Ovary (tissue), 9 donors: ENCODE measurements around the gene RUNX2. TPM values are rescaled to one million over a fixed set of nuclear protein-coding genes. Genes with fewer than 3 reads are reported as not detected.

Experiments
- DNase-seq, 5 donors: peaks; one replicate each; pipeline ENCODE4 v3.0.0-alpha.2; 2019 to 2020
- H3K27ac ChIP-seq, 2 donors: fragments of 200-600 bp; one replicate each; pipeline versions ENCODE4 v1.5.1 to v1.8.0; 2019 to 2022
- H3K27me3 ChIP-seq: fragments of 200-600 bp; one replicate; pipeline ENCODE4 v1.8.0; 2022
- H3K36me3 ChIP-seq: fragments of 200-600 bp; sonication (generic); one replicate; pipeline ENCODE4 v1.5.1; 2019
- H3K4me1 ChIP-seq: one replicate; pipeline ENCODE4 v1.8.1; 2013; ENCODE audit warnings: mild to moderate bottlenecking, moderate library complexity; ENCODE audit not compliant: insufficient read depth
- H3K4me3 ChIP-seq: fragments of 200-600 bp; sonication (generic); one replicate; pipeline ENCODE4 v1.5.1; 2017
- H3K9me3 ChIP-seq, 2 donors: fragments of 200-600 bp in 1 of 2; sonication (generic) in 1 of 2; one replicate each; pipeline versions ENCODE4 v1.5.1 to v1.8.1; 2013 to 2019; ENCODE audit warnings: mild to moderate bottlenecking in 1 of 2, moderate library complexity in 1 of 2
- EP300 ChIP-seq: sonication (generic); formaldehyde crosslinking; IDR thresholded peaks from one replicate; pipeline ENCODE4 v1.6.1; 2017; ENCODE audit warnings: antibody characterized with exemption
- POLR2A ChIP-seq: fragments of 450-650 bp; IDR thresholded peaks from one replicate; pipeline ENCODE4 v1.6.1; 2017; ENCODE audit warnings: antibody characterized with exemption, mild to moderate bottlenecking, moderate library complexity
- WGBS, 3 donors: extraction: QIAGEN DNeasy Blood & Tissue Kit in 1 of 3; methylation state at CpG; one replicate each; pipeline versions ENCODE4 v1.1.5 to v1.1.7; 2013 to 2017; 5-methylcytosine and 5-hydroxymethylcytosine counted together
- intact Hi-C, 4 donors: fragments of 100-400 bp; cut with DNase I; formaldehyde crosslinking; loops; one replicate each; pipeline versions ENCODE4 v1.11.0 to v1.15.1; 2022 to 2023
- polyA plus RNA-seq, 2 donors: library from polyadenylated mRNA; stranded (reverse); fragments of 200-250 nt in 1 of 2; fragments of 350-450 nt in 1 of 2; fragmentation: Illumina TruSeq in 1 of 2; extraction: RNeasy Lipid Tissue Mini Kit (QIAGEN cat#74804) in 1 of 2; gene quantifications; one replicate each; pipeline ENCODE4 v1.2.3, GENCODE V29; 2013 to 2014
- total RNA-seq, 7 donors: library from RNA; depleted of rRNA in 2 of 7; stranded (reverse); fragments of >200 nt in 2 of 7; fragmentation: NEBNext Ultra II Directional in 3 of 7; extraction: Animal tissue kit (Norgen Biotek cat#: 25700) in 3 of 7; gene quantifications; one replicate each; pipeline versions ENCODE4 v1.1.0 to v1.2.4, GENCODE V29; 2016 to 2023
- TF ChIP-seq, protein P1 (sequence below), 3 donors: fragments of 450-650 bp in 2 of 3; fragments of 200-600 bp in 1 of 3; IDR thresholded peaks; one replicate each; pipeline versions ENCODE4 v1.5.1 to v1.8.0; 2016 to 2022; ENCODE audit warnings: antibody characterized with exemption in 3 of 3, mild to moderate bottlenecking in 1 of 3
- donor health status: DM: no; HTN: no; CAD: no; lungs with moderate emphysema.
- donor health status: DM: no; HTN: no; CAD: no.
- donor health status: Bipolar disorder and iron deficiency.
- donor health status: DM: yes; HTN: yes; CAD: no.
- donor health status: DM: no; HTN: no; CAD: no.
- donor health status: DM: yes; HTN: yes; CAD: no.

The RUNX2 gene
- total and polyA plus RNA-seq, 9 donors, result 1.1 to 25.2 (median 3.3) TPM

GRCh38 chr6:45439861-45440388 lies 111.8 kb downstream of the RUNX2 start:
- no peak for DNase-seq
- intact Hi-C loops, result no loop called here

DNA sequence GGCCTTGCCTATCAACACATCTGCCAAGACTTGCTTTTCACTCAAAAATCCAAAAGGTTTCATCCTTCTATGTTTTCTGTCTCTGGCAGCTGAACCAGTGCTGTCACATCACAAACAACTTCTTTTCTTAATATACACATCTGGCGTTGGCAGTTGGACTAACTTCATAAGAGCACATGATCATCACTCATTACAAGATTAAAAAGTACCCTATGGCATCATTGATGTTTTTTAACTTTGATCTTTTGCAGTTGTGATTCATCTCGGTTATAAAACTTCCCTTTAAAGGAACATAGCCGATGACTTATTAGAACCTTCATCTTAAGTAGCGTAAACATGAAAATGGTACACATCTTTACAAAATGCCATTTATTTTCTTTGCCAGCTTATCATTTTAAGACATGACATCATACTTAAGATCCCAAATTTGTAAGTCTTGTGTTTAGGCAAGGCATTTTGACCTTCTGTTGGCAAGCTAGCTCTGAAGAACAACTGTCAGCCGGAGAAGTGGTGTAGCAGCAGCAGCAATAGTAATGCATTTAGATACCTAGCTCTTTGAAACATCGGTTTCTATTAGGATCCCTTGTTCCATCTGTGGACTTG lies 113.8 kb downstream of the RUNX2 start:
- Histone ChIP-seq H3K36me3 (no peaks in the 10 kb centered on the region), H3K4me1 (peaks cover 5% of the 10 kb centered on the region), H3K27me3 (no peaks in the 10 kb centered on the region), H3K27ac (no peak overlapping the region), H3K9me3 (no peaks in the 10 kb centered on the region), H3K4me3 (no peak overlapping the region)
- no peak for TF ChIP-seq EP300
- intact Hi-C loops, result no loop called here
- 83 to 87% (median 85%) methylated on average over 6 of the region's 6 CpGs for WGBS, 3 donors
- DNase-seq, result no peak

More at GRCh38 chr6:45439861-45440388, 111.8 kb downstream of the RUNX2 start:
- peaks cover 1% of the 10 kb centered on the region for H3K4me1 ChIP-seq
- H3K27me3 ChIP-seq, result no peaks in the 10 kb centered on the region
- H3K36me3 ChIP-seq, result no peaks in the 10 kb centered on the region
- TF ChIP-seq POLR2A (no peak), EP300 (no peak)
- TF ChIP-seq, protein P1, sequence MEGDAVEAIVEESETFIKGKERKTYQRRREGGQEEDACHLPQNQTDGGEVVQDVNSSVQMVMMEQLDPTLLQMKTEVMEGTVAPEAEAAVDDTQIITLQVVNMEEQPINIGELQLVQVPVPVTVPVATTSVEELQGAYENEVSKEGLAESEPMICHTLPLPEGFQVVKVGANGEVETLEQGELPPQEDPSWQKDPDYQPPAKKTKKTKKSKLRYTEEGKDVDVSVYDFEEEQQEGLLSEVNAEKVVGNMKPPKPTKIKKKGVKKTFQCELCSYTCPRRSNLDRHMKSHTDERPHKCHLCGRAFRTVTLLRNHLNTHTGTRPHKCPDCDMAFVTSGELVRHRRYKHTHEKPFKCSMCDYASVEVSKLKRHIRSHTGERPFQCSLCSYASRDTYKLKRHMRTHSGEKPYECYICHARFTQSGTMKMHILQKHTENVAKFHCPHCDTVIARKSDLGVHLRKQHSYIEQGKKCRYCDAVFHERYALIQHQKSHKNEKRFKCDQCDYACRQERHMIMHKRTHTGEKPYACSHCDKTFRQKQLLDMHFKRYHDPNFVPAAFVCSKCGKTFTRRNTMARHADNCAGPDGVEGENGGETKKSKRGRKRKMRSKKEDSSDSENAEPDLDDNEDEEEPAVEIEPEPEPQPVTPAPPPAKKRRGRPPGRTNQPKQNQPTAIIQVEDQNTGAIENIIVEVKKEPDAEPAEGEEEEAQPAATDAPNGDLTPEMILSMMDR (IDR thresholded peaks at IDR 0.05), result no peak
- H3K9me3 ChIP-seq, result no peaks in the 10 kb centered on the region
- 94 to 96% (median 95%) methylated on average over 6 of the region's 6 CpGs for WGBS, 3 donors
- H3K27ac ChIP-seq, result no peak overlapping the region
- no peak overlapping the region for H3K4me3 ChIP-seq

DNA sequence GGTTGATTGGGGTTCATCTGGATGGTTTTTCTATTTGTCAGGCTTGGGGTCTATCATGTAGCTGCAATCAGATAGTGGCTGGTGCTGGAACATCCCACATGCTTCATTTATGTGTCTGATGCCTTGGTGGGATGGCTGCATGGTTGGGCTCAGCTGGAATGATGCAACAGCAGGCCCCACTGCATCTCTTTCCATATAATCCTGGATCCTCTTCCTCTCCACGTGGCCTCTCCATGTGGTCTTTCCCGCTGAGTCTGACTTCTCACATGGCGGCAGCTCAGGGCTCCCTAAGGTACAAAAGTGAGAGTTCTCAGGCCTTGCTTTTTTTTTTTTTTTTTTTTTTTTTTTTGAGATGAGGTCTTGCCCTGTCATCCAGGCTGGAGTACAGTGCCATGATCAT lies 114.6 kb downstream of the RUNX2 start:
- Histone ChIP-seq H3K9me3 (no peaks in the 10 kb centered on the region), H3K27me3 (no peaks in the 10 kb centered on the region)

DNA sequence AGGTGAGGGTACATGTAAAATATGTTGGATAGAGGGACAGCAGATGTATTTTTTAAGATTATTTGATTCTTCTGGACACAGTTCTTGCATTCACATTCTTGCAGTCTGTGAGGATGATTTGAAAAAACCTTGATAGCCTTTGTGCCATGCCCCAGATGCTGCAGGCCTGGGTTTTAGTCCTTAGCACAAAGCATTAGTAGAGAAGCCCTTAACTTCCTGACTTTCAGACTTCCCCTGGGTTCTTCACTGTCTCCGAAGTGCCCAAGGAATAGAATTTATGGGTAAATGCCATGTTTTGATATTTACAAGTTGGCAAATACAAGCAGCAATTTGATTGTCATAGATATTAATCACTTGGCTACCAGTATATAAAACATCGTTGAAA lies 117.2 kb downstream of the RUNX2 start:
- Histone ChIP-seq H3K36me3 (no peaks in the 10 kb centered on the region), H3K4me3 (no peak overlapping the region), H3K27me3 (no peaks in the 10 kb centered on the region), H3K4me1 (peaks cover 4% of the 10 kb centered on the region), H3K27ac (no peak overlapping the region), H3K9me3 (no peaks in the 10 kb centered on the region)
- intact Hi-C loops, result no loop called here
- no peak for TF ChIP-seq POLR2A
- TF ChIP-seq, protein P1 (IDR thresholded peaks at IDR 0.05), result no peak
- no peak for TF ChIP-seq EP300
- WGBS, 3 donors, result 24 to 42% (median 28%) methylated on average over 2 of the region's 2 CpGs
- DNase-seq, result no peak

More for the DNA sequence above, 114.6 kb downstream of the RUNX2 start:
- Histone ChIP-seq H3K36me3 (no peaks in the 10 kb centered on the region), H3K4me3 (no peak overlapping the region), H3K27ac (no peak overlapping the region), H3K4me1 (peaks cover 4% of the 10 kb centered on the region)
- TF ChIP-seq POLR2A, result no peak
- 93 to 95% (median 93%) methylated on average over 3 of the region's 3 CpGs for WGBS, 3 donors
- intact Hi-C loops, result no loop called here
- no peak for DNase-seq

DNA sequence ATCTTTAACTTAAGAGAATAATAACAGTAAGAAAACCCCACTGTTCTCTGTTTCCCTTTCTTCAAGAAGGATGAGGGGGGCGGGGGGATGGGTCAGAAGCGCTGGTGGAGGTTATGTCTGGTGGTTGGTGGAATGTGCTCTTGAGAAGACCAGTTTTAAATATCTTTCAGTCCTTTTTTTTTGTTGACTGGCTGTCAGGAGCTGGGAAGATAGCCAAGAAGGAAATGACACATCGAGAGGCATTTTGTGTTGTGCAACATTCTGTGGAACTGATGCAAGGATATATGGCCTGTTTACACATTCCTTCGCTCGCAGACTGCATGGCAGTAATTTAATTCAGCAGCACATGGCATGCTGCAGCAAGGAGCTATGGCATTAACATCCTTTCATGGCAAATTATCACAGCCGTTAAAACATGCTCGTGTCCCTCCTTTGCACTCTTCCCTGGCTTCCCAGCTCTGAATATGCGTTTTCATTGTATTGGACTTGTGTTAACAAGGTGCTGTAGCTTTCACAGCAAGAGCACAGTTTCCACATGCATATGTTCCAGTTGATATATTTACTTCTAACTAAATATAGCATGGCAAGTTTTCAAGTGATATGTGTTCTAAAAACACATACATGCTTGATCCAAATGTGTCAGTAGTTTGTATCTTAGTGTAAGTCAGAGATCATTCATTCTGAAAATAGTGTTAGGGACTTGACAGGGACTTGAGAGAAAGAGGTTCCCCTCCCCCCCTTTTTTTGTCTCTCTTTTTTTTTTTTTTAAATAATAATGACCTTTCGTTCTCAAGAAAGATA lies 117.8 kb downstream of the RUNX2 start:
- 26 to 29% (median 29%) methylated on average over 9 of the region's 9 CpGs for WGBS, 3 donors
- Histone ChIP-seq H3K27ac (no peak overlapping the region), H3K4me1 (peaks cover 4% of the 10 kb centered on the region), H3K9me3 (no peaks in the 10 kb centered on the region), H3K4me3 (no peak overlapping the region), H3K36me3 (no peaks in the 10 kb centered on the region), H3K27me3 (no peaks in the 10 kb centered on the region)
- DNase-seq, result peak in 3 of 5 donors; percentile 15 to 54 (median 40)
- intact Hi-C loops, result no loop called here
- no peak for TF ChIP-seq EP300
- TF ChIP-seq, protein P1 (IDR thresholded peaks at IDR 0.05), result no peak
- no peak for TF ChIP-seq POLR2A
